Measurements from ENCODE around the gene NPPC. TPM values are rescaled to one million over a fixed set of nuclear protein-coding genes. Genes with fewer than 3 reads are reported as not detected.

Gene NPPC
- total and polyA plus RNA-seq, 10 of the 15 experiments (the other 5 are each of a cell fraction or from before 2014, with no cell fraction given): 0.15 TPM; not detected in 9

DNA sequence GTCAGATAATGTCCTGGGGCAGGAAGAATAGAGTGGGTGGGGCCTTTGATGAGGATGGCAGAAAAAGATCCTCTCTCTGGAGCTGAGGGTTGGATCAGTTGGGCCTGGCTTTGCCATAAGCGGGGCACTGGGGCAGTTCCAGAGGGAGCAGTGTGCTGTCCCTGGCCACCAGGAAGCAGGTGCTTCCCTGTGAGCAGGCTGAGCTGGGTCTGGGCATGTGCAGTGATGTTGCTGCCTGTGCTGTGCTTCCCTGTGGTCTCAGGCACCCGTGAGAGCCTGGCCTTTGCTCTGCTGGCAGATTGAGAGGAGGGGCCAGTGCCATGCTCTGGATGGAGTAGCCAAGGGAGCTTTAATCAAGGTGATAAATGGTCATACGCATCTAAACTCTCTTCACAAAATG, 14.6 kb upstream of the NPPC start (continued):
- TF ChIP-seq, protein P1, sequence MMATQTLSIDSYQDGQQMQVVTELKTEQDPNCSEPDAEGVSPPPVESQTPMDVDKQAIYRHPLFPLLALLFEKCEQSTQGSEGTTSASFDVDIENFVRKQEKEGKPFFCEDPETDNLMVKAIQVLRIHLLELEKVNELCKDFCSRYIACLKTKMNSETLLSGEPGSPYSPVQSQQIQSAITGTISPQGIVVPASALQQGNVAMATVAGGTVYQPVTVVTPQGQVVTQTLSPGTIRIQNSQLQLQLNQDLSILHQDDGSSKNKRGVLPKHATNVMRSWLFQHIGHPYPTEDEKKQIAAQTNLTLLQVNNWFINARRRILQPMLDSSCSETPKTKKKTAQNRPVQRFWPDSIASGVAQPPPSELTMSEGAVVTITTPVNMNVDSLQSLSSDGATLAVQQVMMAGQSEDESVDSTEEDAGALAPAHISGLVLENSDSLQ (IDR thresholded peaks at IDR 0.05): no peak
- TF ChIP-seq HDGF (IDR thresholded peaks at IDR 0.05) (no peak), MYB (IDR thresholded peaks at IDR 0.05; ENCODE audit: borderline replicate concordance, low read depth, low read length) (no peak)

DNA sequence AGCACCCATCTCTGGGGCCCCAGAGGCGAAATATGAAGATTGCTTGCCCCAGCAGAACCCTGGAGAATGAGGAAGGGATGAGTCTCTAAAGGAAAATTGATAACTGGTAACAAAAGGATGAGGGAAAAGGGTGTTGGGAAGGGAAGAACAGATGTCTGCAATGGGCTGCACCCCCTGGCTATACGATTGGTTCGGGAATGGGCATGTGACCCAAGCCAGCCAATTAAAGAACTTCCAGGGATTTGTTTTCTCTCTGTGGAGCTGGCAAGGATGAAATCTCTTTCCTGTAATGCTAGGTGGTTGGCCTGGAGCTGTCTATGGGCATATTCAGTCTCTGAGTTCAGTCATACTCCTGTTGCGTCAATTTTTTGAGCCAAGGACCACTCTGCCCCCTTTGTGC, 12.8 kb upstream of the NPPC start:
- no peak overlapping the region for H2AFZ ChIP-seq (ENCODE audit: control insufficient read depth, low read depth, low read length)
- H3K4me1 ChIP-seq (ENCODE audit: control insufficient read depth, insufficient read depth, low read length): no peaks in the 10 kb centered on the region
- no peaks in the 10 kb centered on the region for H3K36me3 ChIP-seq (ENCODE audit: control insufficient read depth in 2 of 2, insufficient read depth in 2 of 2, low read length in 1 of 2)
- no peak for ATAC-seq
- no peak overlapping the region for H3K9ac ChIP-seq (ENCODE audit: control insufficient read depth, insufficient read depth, low read length)
- no TSS peak for BruUV-seq (replicated peaks)
- DNase-seq (ENCODE audit: low read depth, low spot score): no peak
- H3K4me2 ChIP-seq (ENCODE audit: control insufficient read depth, insufficient read depth): no peak overlapping the region
- 70% methylated on average over 4 of the region's 4 CpGs for WGBS (ENCODE audit: insufficient coverage, insufficient replicate concordance, low lambda C conversion rate, missing lambda C conversion rate)
- ChIA-PET SMC1A (ENCODE audit: uncharacterized antibody, unreplicated experiment) (no interaction called here), POLR2A (interaction anchor here (0.6 kb wide), 1 partner anchor 37 kb away, joined by 4 read pairs; no protein-coding TSS in a partner anchor), RAD21 (ENCODE audit: unreplicated experiment) (no interaction called here), CTCF (no interaction called here)
- H3K27me3 ChIP-seq (replicated peaks in 1 of 2; ENCODE audit: control insufficient read depth in 2 of 2, insufficient read depth in 2 of 2, low read length in 1 of 2): peaks cover 0 to 2% of the 10 kb centered on the region in 2 experiments; a peak in 3 of 4 replicates
- H4K20me1 ChIP-seq (ENCODE audit: control insufficient read depth, insufficient read depth): no peaks in the 10 kb centered on the region
- no peak overlapping the region for H3K27ac ChIP-seq (ENCODE audit: control insufficient read depth, insufficient read depth)
- in situ Hi-C loops (cut with MboI) (no loop called here), intact Hi-C loops (cut with micrococcal nuclease; ENCODE audit: unreplicated experiment) (no loop called here)
- H3K4me3 ChIP-seq: no peak overlapping the region
- no peaks in the 10 kb centered on the region for H3K79me2 ChIP-seq (ENCODE audit: control insufficient read depth, insufficient read depth, low read length)
- H3K9me3 ChIP-seq (replicated peaks; ENCODE audit: control insufficient read depth, insufficient read depth, low read length): no peaks in the 10 kb centered on the region
- FAIRE-seq: no peak
- TF ChIP-seq RCOR1 (conservative IDR thresholded peaks at IDR 0.05; ENCODE audit: low read depth, low read length) (no peak), POLR2AphosphoS2 (IDR thresholded peaks at IDR 0.05; ENCODE audit: low read depth, low read length) (no peak), NFYB (IDR thresholded peaks at IDR 0.05; ENCODE audit: insufficient read depth, low read depth, low read length) (peak; percentile 76), NR2C2 (IDR thresholded peaks at IDR 0.05; ENCODE audit: borderline replicate concordance, control insufficient read depth, insufficient read length, low read depth) (no peak), SUZ12 (IDR thresholded peaks at IDR 0.05; ENCODE audit: unreplicated experiment) (no peak)
- TF ChIP-seq, protein P2, sequence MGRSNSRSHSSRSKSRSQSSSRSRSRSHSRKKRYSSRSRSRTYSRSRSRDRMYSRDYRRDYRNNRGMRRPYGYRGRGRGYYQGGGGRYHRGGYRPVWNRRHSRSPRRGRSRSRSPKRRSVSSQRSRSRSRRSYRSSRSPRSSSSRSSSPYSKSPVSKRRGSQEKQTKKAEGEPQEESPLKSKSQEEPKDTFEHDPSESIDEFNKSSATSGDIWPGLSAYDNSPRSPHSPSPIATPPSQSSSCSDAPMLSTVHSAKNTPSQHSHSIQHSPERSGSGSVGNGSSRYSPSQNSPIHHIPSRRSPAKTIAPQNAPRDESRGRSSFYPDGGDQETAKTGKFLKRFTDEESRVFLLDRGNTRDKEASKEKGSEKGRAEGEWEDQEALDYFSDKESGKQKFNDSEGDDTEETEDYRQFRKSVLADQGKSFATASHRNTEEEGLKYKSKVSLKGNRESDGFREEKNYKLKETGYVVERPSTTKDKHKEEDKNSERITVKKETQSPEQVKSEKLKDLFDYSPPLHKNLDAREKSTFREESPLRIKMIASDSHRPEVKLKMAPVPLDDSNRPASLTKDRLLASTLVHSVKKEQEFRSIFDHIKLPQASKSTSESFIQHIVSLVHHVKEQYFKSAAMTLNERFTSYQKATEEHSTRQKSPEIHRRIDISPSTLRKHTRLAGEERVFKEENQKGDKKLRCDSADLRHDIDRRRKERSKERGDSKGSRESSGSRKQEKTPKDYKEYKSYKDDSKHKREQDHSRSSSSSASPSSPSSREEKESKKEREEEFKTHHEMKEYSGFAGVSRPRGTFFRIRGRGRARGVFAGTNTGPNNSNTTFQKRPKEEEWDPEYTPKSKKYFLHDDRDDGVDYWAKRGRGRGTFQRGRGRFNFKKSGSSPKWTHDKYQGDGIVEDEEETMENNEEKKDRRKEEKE (IDR thresholded peaks at IDR 0.05): no peak
- TF ChIP-seq, protein P3, sequence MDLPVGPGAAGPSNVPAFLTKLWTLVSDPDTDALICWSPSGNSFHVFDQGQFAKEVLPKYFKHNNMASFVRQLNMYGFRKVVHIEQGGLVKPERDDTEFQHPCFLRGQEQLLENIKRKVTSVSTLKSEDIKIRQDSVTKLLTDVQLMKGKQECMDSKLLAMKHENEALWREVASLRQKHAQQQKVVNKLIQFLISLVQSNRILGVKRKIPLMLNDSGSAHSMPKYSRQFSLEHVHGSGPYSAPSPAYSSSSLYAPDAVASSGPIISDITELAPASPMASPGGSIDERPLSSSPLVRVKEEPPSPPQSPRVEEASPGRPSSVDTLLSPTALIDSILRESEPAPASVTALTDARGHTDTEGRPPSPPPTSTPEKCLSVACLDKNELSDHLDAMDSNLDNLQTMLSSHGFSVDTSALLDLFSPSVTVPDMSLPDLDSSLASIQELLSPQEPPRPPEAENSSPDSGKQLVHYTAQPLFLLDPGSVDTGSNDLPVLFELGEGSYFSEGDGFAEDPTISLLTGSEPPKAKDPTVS (IDR thresholded peaks at IDR 0.05; ENCODE audit: low read depth, low read length): no peak
- TF ChIP-seq, protein P4, sequence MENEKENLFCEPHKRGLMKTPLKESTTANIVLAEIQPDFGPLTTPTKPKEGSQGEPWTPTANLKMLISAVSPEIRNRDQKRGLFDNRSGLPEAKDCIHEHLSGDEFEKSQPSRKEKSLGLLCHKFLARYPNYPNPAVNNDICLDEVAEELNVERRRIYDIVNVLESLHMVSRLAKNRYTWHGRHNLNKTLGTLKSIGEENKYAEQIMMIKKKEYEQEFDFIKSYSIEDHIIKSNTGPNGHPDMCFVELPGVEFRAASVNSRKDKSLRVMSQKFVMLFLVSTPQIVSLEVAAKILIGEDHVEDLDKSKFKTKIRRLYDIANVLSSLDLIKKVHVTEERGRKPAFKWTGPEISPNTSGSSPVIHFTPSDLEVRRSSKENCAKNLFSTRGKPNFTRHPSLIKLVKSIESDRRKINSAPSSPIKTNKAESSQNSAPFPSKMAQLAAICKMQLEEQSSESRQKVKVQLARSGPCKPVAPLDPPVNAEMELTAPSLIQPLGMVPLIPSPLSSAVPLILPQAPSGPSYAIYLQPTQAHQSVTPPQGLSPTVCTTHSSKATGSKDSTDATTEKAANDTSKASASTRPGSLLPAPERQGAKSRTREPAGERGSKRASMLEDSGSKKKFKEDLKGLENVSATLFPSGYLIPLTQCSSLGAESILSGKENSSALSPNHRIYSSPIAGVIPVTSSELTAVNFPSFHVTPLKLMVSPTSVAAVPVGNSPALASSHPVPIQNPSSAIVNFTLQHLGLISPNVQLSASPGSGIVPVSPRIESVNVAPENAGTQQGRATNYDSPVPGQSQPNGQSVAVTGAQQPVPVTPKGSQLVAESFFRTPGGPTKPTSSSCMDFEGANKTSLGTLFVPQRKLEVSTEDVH (IDR thresholded peaks at IDR 0.05; ENCODE audit: low read depth, partially characterized antibody): no peak
